GM18951 (cell line): ENCODE measurements around the gene HPS6.
A peak's percentile ranks its signal among the peaks of the same experiment; 100 is the strongest.

Source experiments
- POLR2A ChIP-seq: IDR thresholded peaks from 4 replicates; pipeline ENCODE4 v1.6.1; 2011; ENCODE audit warnings: mild to moderate bottlenecking; ENCODE audit not compliant: insufficient read length, insufficient read depth; ENCODE audit errors: extremely low read depth
- in situ Hi-C: fragments of 300-500 bp; cut with MboI; formaldehyde crosslinking; loops from one replicate; pipeline ENCODE4 v1.12.0; 2022; ENCODE audit warnings: low sequenced_read_pairs, mixed read lengths, inconsistent platforms; ENCODE audit not compliant: unreplicated experiment

HPS6 gene

DNA sequence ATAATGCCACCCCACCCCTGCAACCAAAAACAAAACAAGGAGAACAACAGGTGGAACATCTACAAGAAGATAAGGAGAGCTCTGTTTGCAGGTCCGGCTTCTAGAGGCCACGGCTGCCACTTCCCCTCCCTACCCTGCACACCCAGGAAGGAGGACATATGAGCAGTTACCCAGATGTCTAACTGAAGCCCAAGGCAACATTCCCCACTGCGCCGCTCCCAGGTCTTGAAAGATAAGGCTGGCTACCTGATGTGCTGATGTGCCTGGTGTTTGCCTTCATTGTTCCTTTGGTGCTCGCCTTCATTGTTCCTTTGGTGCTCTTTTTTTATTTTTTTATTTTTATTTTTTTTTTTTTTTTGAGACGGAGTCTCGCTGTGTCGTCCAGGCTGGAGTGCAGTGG lies 21.0 kb downstream of the HPS6 start:
- TF ChIP-seq POLR2A, result no peak
- in situ Hi-C loops, result loop anchor here (25.0 kb wide), 1 partner anchor 474 kb away; no protein-coding TSS in a partner anchor

DNA sequence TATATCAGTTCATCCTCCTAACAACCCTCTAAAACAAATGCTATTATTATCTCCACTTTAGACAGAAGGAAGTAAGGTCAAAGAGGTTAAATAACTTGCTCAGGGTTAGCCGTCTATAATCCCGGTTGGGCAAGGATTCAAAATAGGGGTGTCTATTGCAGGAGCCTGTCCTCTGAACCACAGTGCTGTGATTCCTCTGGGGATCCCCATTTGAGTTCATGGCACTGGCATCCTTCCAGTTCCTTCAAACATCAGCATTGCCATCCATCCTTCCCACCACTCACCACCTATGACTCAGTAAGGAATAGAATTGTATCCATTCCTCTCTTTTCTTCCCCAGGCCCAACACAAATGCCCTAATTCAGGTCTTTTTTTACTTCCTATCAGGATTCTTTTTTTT lies 25.6 kb downstream of the HPS6 start:
- in situ Hi-C loops, result loop anchor here (25.0 kb wide), 1 partner anchor 478 kb away; no protein-coding TSS in a partner anchor
- TF ChIP-seq POLR2A, result no peak

DNA sequence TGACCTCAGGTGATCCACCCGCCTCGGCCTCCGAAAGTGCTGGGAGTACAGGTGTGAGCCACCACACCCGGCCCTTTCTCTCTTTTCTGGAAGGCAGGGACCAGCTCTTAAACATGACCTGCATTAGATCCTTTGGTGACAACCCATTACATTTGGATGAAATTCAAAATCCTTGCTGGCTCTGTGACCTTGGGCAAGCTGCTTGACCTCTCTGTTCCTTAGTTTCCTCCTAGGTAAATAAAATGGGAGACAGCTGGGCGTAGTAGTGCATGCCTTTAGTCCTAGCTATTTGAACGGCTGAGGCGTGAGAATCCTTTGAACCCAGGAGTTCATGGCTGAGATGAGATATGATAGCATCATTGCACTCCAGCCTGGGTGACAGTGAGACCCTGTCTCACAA lies 31.3 kb downstream of the HPS6 start:
- in situ Hi-C loops, result loop anchor here (25.0 kb wide), 1 partner anchor 484 kb away; no protein-coding TSS in a partner anchor
- no peak for TF ChIP-seq POLR2A

DNA sequence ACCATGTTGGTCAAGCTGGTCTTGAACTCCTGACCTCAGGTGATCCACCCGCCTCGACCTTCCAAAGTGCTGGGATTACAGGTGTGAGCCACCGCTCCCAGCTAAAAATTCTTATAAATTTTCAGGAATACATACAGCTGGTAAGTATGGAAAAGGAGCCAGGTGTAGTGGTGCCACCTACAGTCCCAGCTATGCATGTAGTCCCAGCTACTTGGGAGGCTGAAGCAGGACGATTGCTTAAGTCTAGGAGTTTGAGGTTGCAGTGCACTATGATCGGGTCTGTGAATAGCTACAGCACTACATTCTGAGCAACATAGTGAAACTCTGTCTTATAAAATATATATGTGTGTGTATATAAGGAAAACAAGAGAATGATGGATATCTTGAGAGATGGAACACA lies 36.0 kb downstream of the HPS6 start:
- in situ Hi-C loops, result no loop called here
- no peak for TF ChIP-seq POLR2A

DNA sequence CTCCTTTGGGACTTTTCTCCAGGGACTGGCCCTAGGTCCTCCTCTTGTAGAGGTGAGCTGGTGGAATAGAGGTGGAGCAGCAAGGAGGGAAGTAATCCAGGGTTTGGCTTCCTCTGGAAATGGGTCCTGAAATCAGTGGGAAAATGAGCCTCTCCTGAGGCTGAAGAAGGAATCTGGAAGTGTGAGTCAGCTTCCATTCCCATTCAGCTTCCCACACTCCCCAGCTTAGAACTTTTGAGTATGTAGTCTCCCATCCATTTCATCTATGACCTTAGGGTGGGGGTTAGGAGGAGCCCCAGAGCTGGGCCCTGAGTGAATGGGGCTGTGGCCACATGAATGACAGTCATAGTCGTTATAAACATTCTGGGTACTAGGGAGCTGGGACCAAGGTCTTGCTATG lies 37.3 kb downstream of the HPS6 start:
- in situ Hi-C loops, result no loop called here
- no peak for TF ChIP-seq POLR2A

DNA sequence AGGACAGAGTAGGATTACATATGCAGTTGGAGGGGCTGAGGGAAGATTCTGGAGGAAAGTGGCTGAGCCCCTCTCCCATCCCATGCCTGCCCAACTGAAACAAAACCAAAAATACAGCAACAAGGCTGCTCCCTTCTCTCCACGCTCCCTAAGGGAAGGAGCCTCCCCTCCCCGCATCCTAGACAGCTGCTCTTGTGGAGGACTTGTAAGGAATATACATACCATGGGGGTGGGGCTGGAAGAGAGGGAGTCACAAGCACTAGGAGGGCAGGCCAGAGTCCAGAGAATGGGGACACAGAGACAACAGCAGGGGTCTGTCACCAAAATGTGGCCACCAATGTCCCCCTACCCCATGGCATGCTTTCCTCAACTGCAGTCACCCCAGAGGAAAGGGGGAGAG lies 41.8 kb downstream of the HPS6 start:
- TF ChIP-seq POLR2A, result no peak
- in situ Hi-C loops, result no loop called here

- in situ Hi-C loops, result no loop called here
- no peak for TF ChIP-seq POLR2A
These were observed 44.3 kb downstream of the HPS6 start for GRCh38 chr10:102109166-102110116.

- in situ Hi-C loops, result no loop called here
- TF ChIP-seq POLR2A, result no peak
These were observed 46.1 kb downstream of the HPS6 start for GRCh38 chr10:102111276-102111675.

DNA sequence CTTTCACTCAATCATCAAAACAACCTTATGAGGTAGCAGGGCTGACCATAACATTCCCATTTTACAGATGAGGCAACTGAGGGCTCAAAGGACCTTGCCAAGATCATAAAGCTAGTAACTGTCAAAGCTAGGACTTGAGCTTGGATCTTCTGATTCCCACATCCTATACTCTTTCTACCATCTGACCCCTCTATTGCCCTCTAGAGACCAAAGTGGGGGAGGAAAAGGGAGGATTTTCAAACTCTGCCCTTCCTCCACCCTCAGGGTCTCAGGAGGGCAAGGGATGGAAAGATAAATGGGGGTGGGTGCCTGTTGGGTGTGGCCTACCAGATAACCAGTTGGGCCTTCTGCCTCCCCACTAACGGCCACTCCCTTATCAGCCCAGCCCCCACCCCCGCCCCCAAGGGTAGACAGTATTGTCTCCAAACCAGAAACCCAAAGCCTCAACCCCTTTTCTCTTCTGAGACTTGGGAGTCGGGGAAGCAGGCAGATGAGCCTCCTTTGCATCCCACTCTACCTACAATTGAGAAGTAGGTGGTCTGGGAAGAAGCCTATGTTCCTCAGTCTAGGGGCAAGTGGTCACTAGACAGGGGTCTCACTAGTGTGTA lies 47.2 kb downstream of the HPS6 start:
- in situ Hi-C loops, result no loop called here
- TF ChIP-seq POLR2A, result no peak

DNA sequence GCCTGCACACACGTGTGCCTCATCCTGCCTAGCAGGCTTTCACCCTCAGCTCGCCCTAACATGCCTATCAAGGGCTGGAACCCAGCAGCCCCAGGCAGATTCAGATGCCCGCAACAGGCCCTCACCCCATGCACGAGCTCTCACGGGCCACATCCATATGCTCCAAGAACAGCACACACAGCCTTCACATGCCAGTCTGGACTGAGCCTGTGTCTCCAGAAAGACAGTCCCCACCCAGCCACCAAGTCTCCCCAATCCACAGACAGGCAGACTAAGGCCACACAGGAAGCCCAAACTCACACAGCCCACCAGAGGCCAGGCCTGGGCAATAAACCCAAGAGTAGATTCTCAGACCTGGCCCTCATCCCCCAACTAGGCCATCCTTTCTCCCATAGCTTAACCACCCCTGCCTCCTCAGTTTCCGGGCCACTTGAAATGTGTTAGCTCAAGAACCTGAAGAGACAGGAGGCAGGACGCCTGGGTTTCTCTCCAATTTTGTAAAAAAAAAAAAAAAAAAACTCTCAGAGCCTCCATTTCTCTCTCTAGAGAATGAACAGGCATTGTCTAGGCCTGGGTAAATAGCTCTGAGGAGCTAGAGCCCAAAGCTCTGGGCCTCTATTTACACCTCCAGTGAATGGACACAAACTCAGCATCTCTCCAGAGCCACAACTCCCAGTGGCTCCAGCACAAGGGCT lies 48.3 kb downstream of the HPS6 start:
- no peak for TF ChIP-seq POLR2A
- in situ Hi-C loops, result no loop called here

DNA sequence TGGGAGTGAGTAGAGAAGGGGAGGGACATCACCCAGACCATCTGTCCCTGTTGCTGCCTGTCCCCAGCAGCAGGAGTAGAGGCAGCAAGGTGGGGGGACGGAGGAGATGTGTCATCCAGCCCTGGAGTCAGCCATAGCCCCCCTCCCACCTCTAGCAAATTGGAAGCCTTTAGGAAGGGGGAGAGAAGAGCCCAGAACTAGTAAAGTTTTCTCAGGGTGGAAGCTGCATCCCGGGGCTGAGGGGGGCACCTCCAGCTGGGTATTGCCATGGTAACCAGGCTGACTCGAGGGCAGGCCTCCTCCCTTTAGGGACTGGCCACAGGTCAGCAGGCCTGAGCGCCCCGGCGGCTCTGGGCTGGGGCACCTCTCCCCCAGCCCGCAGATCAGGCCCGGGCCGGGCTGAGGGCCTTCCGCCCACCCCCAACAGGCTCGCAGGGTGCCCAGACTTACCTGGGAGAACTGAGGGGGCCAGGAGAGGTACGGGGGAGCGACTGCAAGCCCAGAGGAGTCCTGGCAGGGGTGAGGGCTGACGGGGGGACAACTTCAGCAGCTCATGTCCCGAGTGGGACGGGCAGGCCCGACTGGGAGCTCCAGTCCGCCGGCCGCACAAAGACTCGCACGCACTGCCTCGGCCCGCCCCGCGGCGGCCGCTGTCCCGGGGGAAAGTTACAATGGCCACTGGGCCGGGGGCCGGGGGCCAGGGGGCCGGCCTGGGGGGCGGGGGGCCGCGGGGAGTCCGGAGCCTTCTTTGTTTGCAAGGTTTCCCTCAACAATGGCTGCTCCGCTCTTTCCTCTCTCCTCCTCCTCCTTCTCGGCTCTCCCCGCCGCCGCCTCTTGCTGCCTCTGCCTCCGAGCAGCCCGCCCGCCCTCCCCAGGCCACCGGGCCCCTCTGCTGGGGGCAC lies 49.1 kb downstream of the HPS6 start:
- no peak for TF ChIP-seq POLR2A
- in situ Hi-C loops, result no loop called here

DNA sequence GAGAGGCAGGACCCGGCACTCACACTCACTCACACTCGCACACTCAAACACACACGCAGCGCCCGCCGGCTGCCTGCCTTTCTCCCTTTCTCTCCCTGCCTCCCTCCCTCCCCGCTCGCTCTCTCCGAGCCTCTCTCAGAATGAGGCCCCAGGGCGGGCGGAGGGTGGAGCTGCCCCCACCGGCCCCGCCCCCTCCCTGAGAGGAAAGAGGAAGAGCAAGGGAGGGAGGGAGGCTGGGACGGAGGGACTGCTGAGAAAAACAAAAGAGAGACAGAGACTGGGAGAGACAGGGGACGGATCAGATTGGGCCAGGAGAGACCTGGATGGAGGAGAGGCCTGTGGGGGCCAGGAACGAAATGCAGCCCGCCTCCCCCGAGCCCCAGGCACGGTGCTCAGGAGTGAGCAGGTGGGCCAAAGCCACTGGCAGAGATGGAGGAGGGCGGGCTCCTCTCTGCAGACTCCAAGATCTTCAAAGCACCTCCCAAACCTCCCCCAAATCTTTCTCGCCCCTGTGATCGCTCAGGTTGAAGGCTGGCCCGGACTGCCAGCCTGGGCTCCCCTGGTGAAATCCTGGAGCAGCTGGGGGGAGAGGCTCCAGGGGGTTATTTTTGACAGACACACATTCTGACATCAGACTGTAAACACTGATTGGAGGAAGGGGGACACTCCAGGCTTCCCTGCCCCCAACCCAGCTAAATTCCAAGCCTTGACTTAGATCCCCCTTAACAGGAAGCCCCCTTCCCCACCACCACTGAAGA lies 49.9 kb downstream of the HPS6 start:
- in situ Hi-C loops, result no loop called here
- TF ChIP-seq POLR2A, result peak; percentile 81

GRCh38 chr10:102115775-102116174 lies 50.6 kb downstream of the HPS6 start:
- no peak for TF ChIP-seq POLR2A
- in situ Hi-C loops, result no loop called here
